ENCODE measurements around the gene TSEN15.
"Not testable (repeated sequence)": the region's sequence is repeated elsewhere in the genome, so short reads cannot be mapped to it uniquely, and the experiment has no call there.

The TSEN15 gene

DNA sequence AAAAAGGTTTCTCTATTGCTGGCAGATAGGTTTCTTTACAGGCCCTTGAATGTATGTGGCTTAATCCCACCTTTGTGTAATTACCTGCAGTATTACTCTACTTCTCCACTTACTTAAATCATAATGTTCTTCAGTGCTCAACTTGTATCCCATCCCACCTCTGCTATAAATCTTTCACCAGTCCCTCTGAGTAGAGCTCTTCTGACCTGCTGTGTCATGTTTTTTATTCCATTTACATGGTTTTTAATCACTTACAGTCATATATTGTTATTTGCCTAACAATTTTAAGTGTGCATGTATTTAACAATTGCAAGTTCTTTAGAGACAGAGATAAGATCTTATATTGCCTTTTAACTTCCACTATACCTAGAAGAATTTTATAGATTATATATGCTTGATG, 2.4 kb downstream of the TSEN15 start:
- DNase-seq (ENCODE audit: low read depth): no peak

DNA sequence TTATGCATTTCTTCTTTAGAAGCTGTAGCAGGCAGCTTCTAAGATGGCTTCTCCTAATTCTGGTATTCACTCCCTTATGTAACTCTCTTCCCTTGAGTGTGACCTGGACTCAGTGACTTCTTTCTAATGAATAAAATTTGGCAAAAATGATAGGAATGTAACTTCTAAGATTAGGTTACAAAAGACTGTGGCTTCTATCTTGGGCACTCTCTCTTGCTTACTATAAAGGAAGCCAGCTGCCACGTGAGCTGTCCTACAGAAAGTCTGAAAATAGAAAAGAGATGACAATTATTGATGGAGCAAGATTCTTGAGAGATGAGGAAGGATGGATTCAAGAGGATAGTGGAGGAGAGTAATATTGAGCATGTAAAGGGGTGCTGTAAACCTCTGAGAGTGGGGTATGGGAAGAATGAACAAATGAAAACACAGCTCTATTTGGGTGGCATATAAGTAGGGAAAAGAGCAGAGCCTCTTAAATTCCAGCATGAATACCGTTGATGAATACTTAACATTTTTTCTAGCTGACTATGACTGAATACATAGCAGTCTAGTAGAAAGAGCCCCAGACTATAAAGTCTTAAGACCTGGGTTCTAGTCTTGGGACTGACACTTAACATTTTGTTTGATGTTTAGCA, 5.5 kb downstream of the TSEN15 start:
- no peak for DNase-seq (ENCODE audit: low read depth)

DNA sequence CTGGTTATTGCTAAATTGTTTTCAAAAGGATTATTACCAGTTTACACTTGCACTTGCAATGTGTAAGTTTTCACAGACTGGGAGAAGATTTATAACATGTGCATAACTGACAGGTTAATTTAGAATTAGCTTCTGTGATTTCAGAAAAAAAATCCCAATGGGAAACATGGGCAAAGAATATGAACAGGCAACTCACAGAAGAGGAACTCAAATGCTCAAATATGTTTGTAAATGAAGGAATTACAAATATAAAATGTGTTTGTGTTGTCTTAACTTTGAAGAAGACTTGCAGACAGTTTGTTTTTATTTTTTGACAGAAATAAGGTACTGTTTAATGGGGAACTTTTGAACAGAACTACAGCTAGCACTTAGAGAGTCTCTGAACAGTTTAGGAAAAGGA, 8.4 kb downstream of the TSEN15 start:
- no peak for DNase-seq (ENCODE audit: low read depth)

DNA sequence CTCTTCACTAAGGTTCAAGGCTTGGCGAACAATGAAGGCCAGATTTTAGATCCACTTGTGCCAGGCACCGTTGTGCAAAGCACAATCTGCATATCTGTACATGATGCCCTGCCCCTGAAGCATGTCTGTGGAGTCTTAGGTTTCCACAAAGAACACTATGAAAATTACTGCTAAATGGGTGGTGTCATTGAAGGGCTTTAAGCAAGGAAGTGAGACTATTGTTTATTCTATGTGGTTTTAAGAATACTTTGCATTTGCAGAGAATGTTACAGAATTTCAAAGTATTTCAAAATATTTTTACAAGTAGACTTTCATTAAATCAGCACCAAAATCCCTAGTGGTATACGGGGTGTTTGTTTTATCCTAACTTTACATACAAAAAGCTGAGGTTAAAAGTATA, 8.8 kb downstream of the TSEN15 start:
- DNase-seq (ENCODE audit: low read depth): no peak

DNA sequence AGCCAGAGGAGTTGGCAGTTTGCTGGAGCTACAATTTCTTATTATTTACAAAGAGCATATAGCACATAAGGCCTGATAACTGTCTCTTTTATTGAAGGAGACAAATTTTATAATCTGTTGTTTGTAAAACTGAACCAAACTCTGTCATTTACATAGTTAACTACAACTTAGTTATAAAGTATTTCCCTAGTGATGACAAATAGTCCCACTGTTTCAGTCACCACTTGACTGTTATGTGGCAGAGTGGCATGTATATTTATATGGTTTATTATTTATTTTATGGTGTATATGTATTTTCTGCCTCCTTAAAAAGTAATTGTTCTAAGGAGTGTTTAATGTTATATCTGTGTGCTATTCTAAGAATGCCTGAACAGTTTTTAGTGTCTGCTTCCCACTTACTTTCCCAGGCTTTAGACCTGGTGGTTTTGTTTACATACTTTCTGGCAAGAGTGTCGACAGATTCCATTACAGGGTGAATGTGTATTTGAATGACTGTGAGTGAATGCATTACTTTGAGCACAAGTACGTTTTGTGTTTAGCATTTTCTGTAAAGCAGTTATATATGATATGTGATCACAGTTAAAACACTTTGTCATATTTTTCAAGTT, 10.0 kb downstream of the TSEN15 start:
- DNase-seq (ENCODE audit: low read depth): no peak

DNA sequence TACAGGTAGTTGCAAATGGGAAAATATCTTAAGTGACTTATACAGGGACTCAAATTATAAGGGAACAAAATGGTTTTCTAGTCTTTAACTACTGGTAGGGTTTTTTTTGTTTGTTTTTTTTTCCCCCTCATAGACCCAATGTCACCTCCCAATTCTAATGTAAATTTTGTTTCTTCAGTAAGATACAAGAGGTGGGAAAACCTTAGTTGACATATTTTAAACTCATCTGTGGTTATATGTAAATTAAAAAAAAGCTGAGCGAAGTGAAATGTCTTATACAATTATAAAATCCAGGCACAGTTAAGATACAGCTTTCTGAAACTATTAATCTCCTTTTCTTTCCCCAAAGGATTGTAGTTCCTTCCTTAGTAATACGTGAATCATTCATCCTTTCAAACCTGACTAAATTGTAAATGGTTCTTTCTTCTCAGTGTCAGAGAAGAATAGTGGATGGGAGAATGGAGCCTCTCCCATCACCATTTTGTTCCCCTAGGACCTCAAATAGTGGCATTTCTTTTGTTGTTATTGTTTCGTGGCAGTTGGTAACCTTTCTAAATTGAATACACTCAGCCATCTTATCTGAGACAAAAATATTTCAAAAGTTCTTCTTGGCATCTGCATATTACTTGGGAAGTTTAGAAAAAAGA, 11.2 kb downstream of the TSEN15 start:
- DNase-seq (ENCODE audit: low read depth): no peak

DNA sequence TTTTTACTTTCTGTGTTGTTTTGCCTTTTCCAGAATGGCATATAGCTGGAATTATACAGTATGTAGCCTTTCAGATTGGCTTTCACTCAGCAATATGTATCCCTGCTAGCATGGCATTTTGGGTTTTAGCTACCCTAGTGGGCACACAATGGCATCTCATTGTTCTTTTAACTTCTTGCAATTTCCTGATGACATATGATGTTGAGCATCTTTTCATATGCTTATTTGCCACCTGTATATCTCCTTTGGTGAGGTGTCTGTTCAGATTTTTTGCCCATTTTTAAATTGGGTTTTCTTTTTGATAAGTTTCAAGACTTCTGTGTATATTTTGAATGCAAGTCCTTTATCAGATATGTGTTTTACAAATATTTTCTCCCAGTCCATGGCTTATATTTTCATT, 14.0 kb downstream of the TSEN15 start:
- DNase-seq (ENCODE audit: low read depth): no peak

DNA sequence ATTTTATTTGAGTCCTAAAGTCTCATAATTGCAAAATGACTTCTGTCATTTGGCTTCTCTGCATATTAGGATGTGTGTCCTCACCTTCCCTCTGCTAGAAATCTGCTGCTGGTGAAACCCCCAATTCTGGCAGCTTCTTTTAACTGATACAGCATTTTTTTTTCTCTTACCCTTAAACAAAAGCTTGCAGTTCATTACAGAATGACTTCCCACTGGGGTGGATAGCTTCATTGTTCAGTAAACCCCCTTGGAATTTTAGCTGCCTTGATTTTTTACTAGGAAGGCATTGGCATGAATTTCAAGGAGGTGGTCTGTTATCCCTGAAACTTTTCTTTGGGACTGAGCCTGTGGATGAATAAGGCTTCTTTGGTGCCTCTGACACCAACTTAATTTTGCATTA, 16.8 kb downstream of the TSEN15 start:
- DNase-seq (ENCODE audit: low read depth): no peak

DNA sequence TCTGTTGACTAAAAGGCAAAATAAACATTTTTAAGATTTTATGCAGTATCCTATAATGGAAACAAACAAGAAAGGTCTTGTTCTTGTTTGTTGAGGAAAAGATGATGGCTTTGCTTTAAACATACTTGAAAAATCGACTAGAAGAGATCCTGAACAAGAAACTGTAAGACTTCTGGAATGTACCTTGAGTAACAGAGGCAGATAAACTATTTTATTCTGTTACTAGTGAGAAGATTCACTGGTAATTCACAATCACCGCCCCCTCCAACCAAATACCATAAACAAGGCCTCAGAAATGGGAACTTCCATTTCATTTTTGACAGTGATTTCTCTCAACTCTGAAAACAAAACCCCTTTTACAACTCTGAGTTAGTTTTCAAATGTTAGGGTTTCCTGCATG, 18.1 kb downstream of the TSEN15 start:
- DNase-seq (ENCODE audit: low read depth): no peak

DNA sequence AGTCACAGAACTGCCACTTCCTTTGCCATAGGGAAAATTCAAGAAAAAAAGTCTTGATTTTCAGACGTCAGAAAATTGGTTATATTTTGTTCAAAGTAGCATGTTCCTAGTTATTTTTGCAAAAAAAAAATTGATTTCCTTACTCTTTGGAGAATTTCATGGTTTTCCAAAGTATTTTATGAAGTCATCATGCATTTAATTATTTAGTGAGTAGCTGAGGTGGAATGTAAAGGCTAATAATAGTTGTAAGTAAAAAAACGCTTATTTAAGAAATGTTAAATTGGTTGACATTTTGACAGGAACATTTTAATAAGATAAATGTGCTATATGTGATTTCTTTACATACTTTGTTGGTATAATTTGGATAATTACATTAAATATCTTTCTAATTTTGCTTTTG, 20.8 kb downstream of the TSEN15 start:
- DNase-seq (ENCODE audit: low read depth): no peak

DNA sequence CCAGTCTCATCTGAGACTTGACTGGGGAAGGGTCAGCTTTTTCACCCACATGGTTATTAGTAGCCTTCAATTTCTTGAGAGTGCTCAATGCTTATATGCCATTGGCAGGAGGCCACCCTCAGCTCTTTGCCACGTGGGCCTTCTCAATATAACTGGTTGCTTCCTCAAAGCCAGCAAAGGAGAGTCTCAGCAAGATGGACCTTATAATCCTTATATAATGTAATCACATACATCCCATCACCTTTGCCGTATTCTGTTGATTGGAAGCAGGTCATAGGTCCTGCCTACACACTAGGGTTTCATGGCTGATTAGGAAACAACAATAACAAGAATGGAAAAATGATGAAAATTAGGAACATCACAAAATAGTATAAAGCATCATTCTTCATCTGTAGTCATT, 22.9 kb downstream of the TSEN15 start:
- no peak for DNase-seq (ENCODE audit: low read depth)

DNA sequence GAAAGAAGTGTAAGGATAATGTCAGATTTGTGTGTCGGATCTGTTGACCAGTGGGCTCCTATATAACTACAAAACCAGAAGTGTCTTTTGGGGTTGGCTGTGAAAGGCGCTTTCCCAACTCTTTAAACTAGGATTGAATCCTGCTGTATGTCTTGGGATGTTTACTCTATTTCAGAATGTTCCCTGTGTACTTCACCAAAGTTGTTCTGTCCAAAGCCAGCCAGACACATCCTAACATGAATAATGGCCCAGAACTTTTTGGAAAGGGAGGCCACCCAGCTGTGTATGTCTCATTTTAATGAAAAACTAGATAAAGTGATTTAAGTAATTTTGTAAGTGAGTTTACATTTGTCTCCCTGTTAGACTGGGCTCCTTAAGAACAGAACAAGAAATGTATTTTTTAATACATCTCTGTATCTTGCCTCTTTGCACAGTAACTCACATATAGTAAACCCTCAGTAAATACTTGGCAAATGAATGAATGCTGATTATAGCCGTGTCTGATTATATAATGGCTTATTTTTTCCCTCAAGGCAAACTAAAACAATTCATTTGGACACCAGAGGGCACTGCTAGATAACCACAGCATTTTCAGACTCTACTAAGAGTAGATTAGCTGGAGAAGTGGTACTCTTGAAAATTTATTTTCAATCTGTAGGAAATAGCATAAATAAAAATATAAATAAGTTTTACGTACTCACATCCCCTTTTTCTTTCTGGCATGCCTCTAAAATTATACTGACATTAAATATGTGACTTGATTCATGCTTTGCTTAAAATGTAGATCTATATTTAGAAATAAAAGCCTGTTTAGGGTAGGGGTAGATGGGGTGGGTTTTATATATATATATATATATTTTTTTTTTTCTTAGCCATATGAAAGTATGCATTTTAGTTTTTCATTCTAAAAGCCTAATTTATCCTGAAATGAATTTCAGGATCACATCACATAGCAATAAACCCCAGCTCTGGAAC, 23.8 kb downstream of the TSEN15 start:
- DNase-seq (ENCODE audit: low read depth): no peak

DNA sequence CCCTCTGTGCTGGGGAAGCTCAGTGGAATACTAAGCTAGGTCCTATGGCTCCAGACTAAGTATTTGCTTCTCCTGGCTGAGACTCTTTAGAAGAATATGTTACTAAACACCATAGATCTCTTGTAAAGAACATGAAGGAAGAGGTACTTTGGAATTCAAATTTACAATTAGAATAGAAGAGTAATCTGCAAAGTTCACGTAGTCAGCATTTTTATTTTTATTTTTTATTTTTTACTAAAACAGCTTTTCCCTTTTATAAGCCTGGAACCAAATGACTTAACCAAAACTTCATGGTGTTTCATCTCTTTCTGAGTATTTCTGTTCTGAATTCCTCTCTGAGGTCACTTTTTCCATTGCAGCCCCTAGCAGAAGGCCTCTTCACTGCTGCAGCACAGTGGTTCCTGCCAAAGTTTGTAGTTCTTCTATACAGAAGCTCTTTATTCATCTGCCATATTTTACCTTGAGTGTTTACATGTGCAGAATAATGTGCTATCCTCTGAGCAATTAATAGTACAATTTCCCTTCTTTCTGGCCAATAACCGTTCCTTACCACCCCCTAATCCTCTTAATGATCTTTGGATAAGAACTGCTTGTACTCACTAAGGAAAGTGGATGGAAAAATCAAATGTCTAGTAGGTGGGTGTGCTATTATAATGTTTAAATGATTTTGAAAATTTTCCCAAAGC, 27.2 kb downstream of the TSEN15 start:
- no peak for DNase-seq (ENCODE audit: low read depth)

DNA sequence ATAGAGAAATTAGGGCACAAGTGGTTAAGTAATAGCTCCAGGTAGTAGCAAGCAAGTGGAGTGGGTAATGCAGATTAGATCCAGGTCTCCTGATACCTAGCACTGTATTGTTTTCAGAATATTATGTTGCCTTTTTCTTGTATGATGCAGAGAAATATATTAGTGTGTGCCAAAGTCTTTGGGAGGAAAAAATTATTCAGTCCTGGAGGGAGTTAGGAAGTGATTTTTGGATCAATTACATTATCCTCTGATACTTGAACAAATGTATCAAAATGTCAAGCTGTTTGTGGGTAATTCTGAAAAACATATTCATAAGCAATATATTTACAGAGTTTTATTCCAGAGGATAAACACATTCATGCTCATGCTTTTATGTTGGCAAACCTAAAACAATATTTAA, 28.8 kb downstream of the TSEN15 start:
- no peak for DNase-seq (ENCODE audit: low read depth)

DNA sequence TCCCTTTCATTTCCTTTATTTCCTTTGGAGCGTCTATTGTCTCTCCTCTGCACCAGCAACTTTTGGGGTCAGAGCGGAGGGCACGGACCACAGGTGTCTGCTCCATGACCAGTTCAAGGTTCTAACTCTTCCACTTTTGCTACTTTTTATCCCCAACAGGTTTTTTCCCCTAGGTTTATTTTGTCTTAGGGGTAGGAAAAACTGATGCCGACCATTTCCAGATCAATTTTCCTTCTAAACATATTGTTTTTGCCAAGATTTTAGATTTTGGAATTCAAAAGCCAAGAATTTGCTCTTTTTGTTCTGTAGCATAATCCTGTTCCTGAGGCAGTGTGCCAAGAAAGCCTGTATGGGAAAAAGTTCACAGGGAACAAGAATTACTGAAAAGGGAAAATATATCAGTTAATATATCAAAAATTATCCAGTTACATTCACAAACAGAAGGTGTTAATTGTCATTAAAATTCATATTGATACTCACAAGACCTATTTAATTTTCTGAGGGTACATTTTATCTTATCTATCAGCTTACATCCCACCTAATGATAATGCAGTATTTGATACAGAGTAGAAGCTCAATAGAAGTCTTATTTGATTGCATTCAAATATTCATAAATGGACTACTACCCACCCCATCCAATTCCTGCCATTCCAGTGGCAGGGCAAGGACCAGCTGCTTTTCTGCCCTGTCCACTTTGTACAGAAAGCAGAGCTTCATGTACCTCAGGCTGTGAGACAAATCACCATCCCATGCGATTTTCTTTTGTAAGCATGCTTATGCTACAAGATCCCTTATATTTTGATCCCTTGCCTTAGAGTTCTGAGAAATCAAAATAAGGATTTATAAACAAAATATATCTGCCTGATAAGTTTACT, 31.2 kb downstream of the TSEN15 start:
- DNase-seq (ENCODE audit: low read depth): no peak

DNA sequence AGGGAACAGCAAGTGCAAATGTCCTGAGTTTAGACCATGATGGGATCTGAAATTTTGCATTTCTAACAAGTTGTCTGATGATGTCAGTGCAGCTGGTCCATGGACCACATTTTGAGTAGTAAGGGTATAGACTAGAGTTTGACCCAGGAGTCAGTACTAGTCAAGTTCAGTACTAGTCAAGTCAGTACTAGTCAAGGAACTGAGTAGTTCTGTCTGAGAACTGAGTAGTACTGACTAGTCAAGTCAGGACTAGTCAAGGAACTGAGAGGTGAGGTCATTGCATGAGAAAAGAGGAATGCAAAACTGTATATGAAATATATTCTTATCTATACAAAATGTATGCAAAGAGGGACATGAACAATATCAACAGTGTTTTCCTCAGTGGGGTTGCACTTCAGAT, 34.1 kb downstream of the TSEN15 start:
- DNase-seq (ENCODE audit: low read depth): no peak

DNA sequence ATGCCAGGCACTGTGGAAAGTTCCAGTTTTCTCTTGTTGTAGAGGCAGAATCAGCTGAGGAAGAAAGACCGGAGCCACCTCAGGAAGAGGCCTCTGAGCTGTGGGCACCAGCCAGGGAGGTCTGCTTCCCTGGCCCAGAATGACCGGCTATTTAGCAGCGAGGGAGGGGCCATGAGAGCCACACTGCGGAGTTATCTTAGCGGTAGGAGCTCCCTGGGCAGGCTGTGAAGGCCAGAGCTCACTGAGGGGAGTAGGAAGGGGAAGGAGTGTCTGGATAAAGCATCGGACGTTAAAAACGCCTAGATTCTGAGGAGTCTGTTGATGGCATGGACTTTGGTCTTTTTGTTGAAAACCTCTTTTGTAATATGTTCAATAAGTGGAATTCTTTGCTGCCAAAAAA, 36.5 kb downstream of the TSEN15 start:
- no peak for DNase-seq (ENCODE audit: low read depth)

DNA sequence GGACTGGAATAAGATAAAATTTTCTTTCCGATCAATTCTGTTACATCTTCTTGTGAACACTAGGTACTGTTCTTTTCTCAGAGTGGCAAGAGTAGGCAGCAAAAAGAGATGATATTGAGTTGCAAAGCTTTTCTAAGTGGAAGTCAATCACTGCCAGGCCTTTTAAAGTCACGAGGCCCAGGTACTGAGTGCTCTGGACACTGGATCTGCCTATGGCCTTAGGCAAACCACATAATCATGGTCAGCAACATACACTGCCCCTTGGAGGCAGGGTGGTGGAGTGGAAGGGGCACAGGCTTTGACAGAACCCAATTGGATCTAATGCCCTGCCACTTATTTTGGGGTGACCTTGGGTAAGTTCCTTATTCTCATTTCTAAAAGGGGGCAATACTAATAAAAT, 41.5 kb downstream of the TSEN15 start:
- no peak for DNase-seq (ENCODE audit: low read depth)

DNA sequence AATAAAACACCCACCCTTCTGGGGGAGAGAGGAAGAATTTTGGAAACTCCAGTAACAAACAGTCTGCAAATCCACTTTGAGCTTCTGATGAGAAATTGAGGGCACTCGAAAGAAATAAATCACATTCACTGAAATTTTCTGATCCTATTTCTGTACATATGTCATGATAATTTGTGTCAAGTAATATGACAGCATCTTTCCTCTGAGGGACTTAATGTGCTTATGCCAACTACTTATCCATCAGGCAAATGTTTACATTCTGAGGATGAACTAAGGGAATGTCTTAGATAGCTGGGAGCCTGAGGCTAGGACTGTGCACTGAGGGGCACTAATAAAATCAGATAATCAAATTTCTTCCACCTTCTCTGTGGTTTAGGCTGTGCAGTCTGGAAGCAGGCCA, 44.5 kb downstream of the TSEN15 start:
- DNase-seq (ENCODE audit: low read depth): no peak

DNA sequence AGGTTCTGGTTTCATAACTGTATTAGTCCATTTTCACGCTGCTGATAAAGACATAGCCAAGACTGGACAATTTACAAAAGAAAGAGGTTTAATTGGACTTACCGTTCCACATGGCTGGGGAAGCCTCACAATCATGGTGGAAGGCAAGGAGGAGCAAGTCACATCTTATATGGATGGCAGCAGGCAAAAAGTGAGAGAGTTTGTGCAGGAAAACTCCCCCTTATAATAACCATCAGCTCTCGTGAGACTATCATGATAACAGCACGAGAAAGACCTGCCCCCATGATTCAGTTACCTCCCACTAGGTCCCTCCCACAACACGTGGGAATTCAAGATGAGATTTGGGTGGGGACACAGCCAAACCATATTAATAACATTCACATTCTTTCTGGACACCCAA, 45.0 kb downstream of the TSEN15 start:
- DNase-seq (ENCODE audit: low read depth): not testable (repeated sequence)

DNA sequence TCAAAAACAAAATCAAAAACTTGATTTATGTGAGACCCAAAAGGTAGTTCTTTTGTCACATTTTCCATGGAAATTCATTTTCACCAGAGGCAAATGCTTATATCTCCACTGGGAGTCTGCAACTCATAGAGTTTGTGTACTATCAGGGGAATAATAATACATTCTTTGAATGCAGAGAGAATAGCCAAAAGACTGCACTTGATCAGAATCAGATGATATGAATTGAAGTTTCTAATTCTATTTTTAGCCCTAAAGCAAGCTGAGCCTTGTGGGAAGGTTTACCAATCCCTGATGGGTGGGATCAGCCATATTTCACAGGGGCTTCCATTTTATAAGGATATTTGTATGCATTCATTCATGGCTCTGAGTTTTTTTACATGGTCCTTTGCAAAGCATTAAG, 49.6 kb downstream of the TSEN15 start:
- DNase-seq (ENCODE audit: low read depth): no peak

Data from activated T-cell treated with anti-CD3 and anti-CD28 coated beads for 24 hours (primary cell).